ENCODE data around the gene ST6GALNAC5.

DNA sequence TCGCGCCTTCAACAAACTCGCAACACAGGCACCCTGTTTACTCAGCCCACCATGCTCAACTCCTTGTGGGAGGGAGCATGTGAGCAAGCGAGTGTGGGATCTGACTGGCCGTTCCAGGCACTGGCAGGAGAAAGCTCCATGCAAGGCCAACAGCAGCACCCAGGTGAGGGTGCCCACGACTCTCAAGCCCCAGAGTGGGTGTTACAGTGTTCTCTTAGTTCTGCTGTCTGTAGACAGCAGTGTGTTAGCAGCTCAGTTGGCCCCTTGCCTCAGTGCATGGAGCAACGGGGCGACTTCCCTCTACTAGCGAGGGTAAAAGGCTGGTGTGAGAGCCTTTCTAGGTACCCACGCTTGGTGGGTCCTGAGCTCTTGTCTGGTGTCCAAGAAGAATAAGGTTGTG is 237.4 kb downstream of the ST6GALNAC5 start:
- TF ChIP-seq CTCF (IDR thresholded peaks at IDR 0.05) (no peak), POLR2A (IDR thresholded peaks at IDR 0.05) (no peak), EP300 (IDR thresholded peaks at IDR 0.05) (no peak)
